Measurements from ENCODE around the gene TXNDC16.

DNA sequence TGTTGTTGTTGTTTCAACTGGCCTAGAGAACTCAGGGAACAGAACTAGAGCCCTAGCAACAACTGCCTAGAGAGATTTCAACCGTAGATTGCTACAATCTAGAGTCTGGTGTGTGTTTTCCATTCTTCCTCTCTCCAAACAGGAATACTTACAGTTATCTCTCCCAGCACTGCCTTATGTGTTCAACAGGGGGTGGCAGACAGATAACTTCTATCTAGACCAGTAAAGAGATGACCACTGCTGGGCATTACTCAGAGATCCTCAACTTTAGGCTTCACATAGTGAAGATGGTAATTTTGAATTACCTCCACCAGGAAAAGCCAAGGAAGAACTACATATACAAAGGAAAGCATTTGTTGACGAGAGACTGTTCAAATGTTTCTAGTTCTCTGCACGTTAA lies 4.8 kb downstream of the TXNDC16 start:
- TF ChIP-seq YY1 (IDR thresholded peaks at IDR 0.05; ENCODE audit: insufficient read depth, insufficient read length) (no peak), ZNF274 (IDR thresholded peaks at IDR 0.05; ENCODE audit: low read depth, low read length) (no peak), SUZ12 (IDR thresholded peaks at IDR 0.05; ENCODE audit: extremely low read depth, insufficient read depth, insufficient read length) (no peak)
